Measurements from ENCODE around the gene NFIB. TPM values are rescaled to one million over a fixed set of nuclear protein-coding genes. Genes with fewer than 3 reads are reported as not detected.

NFIB gene
- total and polyA plus RNA-seq, 10 of the 15 experiments (the other 5 are each of a cell fraction or from before 2014, with no cell fraction given), result under 0.01 to 0.19 (median 0.05) TPM; not detected in 3

DNA sequence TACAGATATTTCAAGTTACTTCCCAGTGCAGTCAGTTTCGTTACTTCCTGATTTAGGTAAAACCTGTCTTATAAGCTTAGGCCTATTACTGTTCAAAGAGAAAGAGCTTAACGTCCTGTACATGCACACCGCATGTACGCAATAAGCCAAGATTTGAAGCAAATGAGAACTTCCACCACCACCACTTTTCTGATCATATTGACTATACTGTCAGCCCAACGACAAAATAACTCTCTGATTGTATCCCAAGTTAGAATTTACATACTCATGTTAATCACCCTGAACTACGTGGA is 5.1 kb downstream of the NFIB start:
- Histone ChIP-seq H3K27me3 (replicated peaks in 1 of 2; ENCODE audit: control insufficient read depth in 2 of 2, insufficient read depth in 2 of 2, low read length in 1 of 2) (peaks cover 3 to 9% of the 10 kb centered on the region in 2 experiments), H3K4me1 (ENCODE audit: control insufficient read depth, insufficient read depth, low read length) (no peaks in the 10 kb centered on the region), H3K9me3 (replicated peaks; ENCODE audit: control insufficient read depth, insufficient read depth, low read length) (no peaks in the 10 kb centered on the region), H4K20me1 (ENCODE audit: control insufficient read depth, insufficient read depth) (no peaks in the 10 kb centered on the region), H3K9ac (ENCODE audit: control insufficient read depth, insufficient read depth, low read length) (no peak overlapping the region), H3K79me2 (ENCODE audit: control insufficient read depth, insufficient read depth, low read length) (no peaks in the 10 kb centered on the region), H3K27ac (ENCODE audit: control insufficient read depth, insufficient read depth) (no peak overlapping the region), H3K36me3 (ENCODE audit: control insufficient read depth in 2 of 2, insufficient read depth in 2 of 2, low read length in 1 of 2) (no peaks in the 10 kb centered on the region), H3K4me3 (no peak overlapping the region), H3K4me2 (ENCODE audit: control insufficient read depth, insufficient read depth) (no peak overlapping the region), H2AFZ (ENCODE audit: control insufficient read depth, low read depth, low read length) (no peak overlapping the region)
- WGBS (ENCODE audit: insufficient coverage, insufficient replicate concordance, low lambda C conversion rate, missing lambda C conversion rate), result 39% methylated on average over 6 of the region's 6 CpGs
- ATAC-seq, result no peak
- TF ChIP-seq ATF7 (IDR thresholded peaks at IDR 0.05; ENCODE audit: low read depth) (no peak), MEF2B (IDR thresholded peaks at IDR 0.05; ENCODE audit: partially characterized antibody, poor library complexity, severe bottlenecking) (no peak), MTA3 (IDR thresholded peaks at IDR 0.05; ENCODE audit: borderline replicate concordance, low read length) (no peak)
- TF ChIP-seq, protein P1, sequence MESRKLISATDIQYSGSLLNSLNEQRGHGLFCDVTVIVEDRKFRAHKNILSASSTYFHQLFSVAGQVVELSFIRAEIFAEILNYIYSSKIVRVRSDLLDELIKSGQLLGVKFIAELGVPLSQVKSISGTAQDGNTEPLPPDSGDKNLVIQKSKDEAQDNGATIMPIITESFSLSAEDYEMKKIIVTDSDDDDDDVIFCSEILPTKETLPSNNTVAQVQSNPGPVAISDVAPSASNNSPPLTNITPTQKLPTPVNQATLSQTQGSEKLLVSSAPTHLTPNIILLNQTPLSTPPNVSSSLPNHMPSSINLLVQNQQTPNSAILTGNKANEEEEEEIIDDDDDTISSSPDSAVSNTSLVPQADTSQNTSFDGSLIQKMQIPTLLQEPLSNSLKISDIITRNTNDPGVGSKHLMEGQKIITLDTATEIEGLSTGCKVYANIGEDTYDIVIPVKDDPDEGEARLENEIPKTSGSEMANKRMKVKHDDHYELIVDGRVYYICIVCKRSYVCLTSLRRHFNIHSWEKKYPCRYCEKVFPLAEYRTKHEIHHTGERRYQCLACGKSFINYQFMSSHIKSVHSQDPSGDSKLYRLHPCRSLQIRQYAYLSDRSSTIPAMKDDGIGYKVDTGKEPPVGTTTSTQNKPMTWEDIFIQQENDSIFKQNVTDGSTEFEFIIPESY (IDR thresholded peaks at IDR 0.05), result no peak
- ChIA-PET SMC1A (ENCODE audit: uncharacterized antibody, unreplicated experiment) (interaction anchor here (1.6 kb wide), 1 partner anchor 15 kb away, joined by 3 read pairs; no protein-coding TSS in a partner anchor), CTCF (interaction anchor here (0.6 kb wide), 1 partner anchor 45 kb away, joined by 3 read pairs; no protein-coding TSS in a partner anchor), POLR2A (no interaction called here), RAD21 (ENCODE audit: unreplicated experiment) (no interaction called here)
- no peak for DNase-seq (ENCODE audit: low read depth, low spot score)
- intact Hi-C loops (cut with micrococcal nuclease; ENCODE audit: unreplicated experiment) (no loop called here), in situ Hi-C loops (cut with MboI) (no loop called here)
- no peak for FAIRE-seq
- BruUV-seq (replicated peaks), result no TSS peak

All from GM12878 (cell line).